IMR-90 (cell line): ENCODE results near the gene RARB.

Source experiments
- CEBPB ChIP-seq: IDR thresholded peaks from 2 replicates; pipeline ENCODE4 v1.6.1; 2012; ENCODE audit warnings: low read depth, low read length, improper control_type of control experiment
- CTCF ChIP-seq: conservative IDR thresholded peaks from 2 replicates; pipeline ENCODE4 v1.5.1; 2012; ENCODE audit warnings: mild to moderate bottlenecking, low read depth, low read length, improper control_type of control experiment
- MAFK ChIP-seq: IDR thresholded peaks from 2 replicates; pipeline ENCODE4 v1.6.1; 2012; ENCODE audit warnings: low read depth, low read length, improper control_type of control experiment
- MAZ ChIP-seq: IDR thresholded peaks from 2 replicates; pipeline ENCODE4 v1.6.1; 2012; ENCODE audit warnings: low read depth, mild to moderate bottlenecking, low read length, improper control_type of control experiment, moderate library complexity, borderline replicate concordance
- MXI1 ChIP-seq: IDR thresholded peaks from 2 replicates; pipeline ENCODE4 v1.6.1; 2012; ENCODE audit warnings: low read depth, mild to moderate bottlenecking, low read length, moderate library complexity, borderline replicate concordance
- NFE2L2 ChIP-seq: fragments of 150-350 bp; IDR thresholded peaks from 2 replicates; pipeline ENCODE4 v1.6.1; 2016; ENCODE audit warnings: low read depth, mild to moderate bottlenecking, low read length
- POLR2A ChIP-seq: IDR thresholded peaks from 2 replicates; pipeline ENCODE4 v1.6.1; 2012; ENCODE audit warnings: mild to moderate bottlenecking, low read depth, low read length
- RAD21 ChIP-seq: IDR thresholded peaks from 2 replicates; pipeline ENCODE4 v1.6.1; 2012; ENCODE audit warnings: low read length, improper control_type of control experiment
- SMC3 ChIP-seq: fragments of 150-350 bp; IDR thresholded peaks from 2 replicates; pipeline ENCODE4 v1.6.1; 2016; ENCODE audit warnings: low read depth, mild to moderate bottlenecking, antibody characterized with exemption, low read length, moderate library complexity
- USF2 ChIP-seq: fragments of 150-350 bp; IDR thresholded peaks from 2 replicates; pipeline ENCODE4 v1.6.1; 2017; ENCODE audit warnings: mild to moderate bottlenecking, antibody characterized with exemption, low read length, low read depth

- TF ChIP-seq USF2 (no peak), CTCF (no peak), RAD21 (no peak), POLR2A (no peak), SMC3 (no peak), NFE2L2 (no peak), MAZ (no peak), MAFK (no peak), CEBPB (no peak), MXI1 (no peak)
Observed at GRCh38 chr3:25587975-25588374, 159.9 kb downstream of the RARB start.
